Activated CD4-positive, alpha-beta T cell treated with anti-CD3 and anti-CD28 coated beads, Interleukin-2, amount 10 ng/mL, durations not matched to agents 7 days and 5 days (primary cell): ENCODE results near the gene WDFY4. TPM values are rescaled to one million over a fixed set of nuclear protein-coding genes. Genes with fewer than 3 reads are reported as not detected.
"Not testable (repeated sequence)": the region's sequence is repeated elsewhere in the genome, so short reads cannot be mapped to it uniquely, and the experiment has no call there.

ENCODE experiments used
- CTCF ChIA-PET: fragments of 350-600 bp; sonication (Branson Sonifier 250); formaldehyde crosslinking; loops from one replicate; lab custom pipeline; 2021; ENCODE audit warnings: antibody characterized with exemption; lab: Charles Lee
- POLR2A ChIA-PET: fragments of 350-600 bp; sonication (Branson Sonifier 250); formaldehyde crosslinking; loops from one replicate; lab custom pipeline; 2021; ENCODE audit warnings: antibody characterized with exemption; lab: Charles Lee
- DNase-seq: peaks from one replicate; pipeline ENCODE4 v3.0.0-alpha.2; 2020
- H3K27ac Mint-ChIP-seq: one replicate; pipeline ENCODE4 v1.8.0; 2021; ENCODE audit warnings: mild to moderate bottlenecking, moderate library complexity, mixed read lengths
- H3K27me3 Mint-ChIP-seq: one replicate; pipeline ENCODE4 v1.8.0; 2021; ENCODE audit warnings: mixed read lengths
- H3K36me3 Mint-ChIP-seq: one replicate; pipeline ENCODE4 v1.8.0; 2021; ENCODE audit warnings: low read depth, mixed read lengths
- H3K4me1 Mint-ChIP-seq: one replicate; pipeline ENCODE4 v1.8.0; 2021; ENCODE audit warnings: mixed read lengths
- H3K4me3 Mint-ChIP-seq: one replicate; pipeline ENCODE4 v1.8.0; 2021; ENCODE audit warnings: mild to moderate bottlenecking, moderate library complexity, mixed read lengths
- H3K9me3 Mint-ChIP-seq: one replicate; pipeline ENCODE4 v1.8.0; 2021; ENCODE audit warnings: mixed read lengths
- total RNA-seq, 2 experiments: library from RNA; stranded (reverse); gene quantifications; one replicate each; pipeline ENCODE4 v1.2.3, GENCODE V29; 2021

The WDFY4 gene
- total RNA-seq: under 1 TPM; 0.37 to 0.40 TPM

DNA sequence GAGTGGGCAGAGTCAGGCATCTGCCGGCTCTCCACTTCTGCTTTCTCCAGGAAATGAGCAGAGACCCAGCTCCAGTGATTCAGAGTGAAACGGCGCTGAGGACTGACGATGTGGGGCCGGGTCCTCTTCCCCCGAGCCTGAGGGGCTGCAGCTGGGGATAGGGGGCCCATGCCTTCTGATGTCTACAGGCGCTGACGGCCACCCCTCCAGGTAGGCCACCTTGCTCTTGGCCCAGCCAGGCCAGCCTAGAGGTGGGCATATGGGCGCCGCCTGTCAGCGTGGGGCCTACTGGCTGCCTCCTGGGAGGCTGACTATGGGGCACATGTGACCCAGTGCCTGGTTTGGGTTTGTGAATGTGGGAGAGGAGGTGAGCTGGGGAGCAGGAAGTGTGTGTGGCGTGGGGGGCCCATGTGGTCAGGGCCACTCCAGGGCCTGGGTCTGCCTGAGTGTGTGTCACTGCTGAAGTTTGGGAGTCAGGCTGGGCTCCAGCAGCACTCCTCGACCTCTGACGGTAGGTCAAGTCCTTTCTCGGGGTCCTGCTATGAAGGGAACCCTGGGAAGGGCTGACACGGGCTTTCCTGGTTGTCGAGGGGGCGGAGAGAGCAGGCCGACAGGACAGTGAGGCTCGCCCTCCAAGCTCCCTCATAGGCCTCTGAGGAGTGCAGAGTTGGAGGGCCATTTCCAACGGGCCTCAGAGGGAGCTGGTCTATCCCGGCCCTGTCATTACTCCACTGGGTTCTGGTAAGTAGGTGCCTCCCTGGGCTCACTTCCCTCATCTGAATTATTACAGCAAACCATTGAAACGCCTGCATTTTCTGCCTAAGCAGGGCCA lies at the start of gene WDFY4:
Gene WDFY4, plus strand, starts transcription at position 82 of the 832 bp plus-strand sequence. CDS start 24,860 bp downstream, outside the sequence.
- ChIA-PET POLR2A (no interaction called here), CTCF (interaction anchor here (0.8 kb wide), 1 partner anchor 70 kb away, joined by 3 read pairs; no protein-coding TSS in a partner anchor)
- no peaks in the 10 kb centered on the region for H3K9me3 Mint-ChIP-seq
- H3K27me3 Mint-ChIP-seq: no peaks in the 10 kb centered on the region
- H3K4me3 Mint-ChIP-seq: no peak within 1 kb of the TSS
- no peak for DNase-seq
- H3K27ac Mint-ChIP-seq: peak within 1 kb of the TSS; percentile 48
- H3K4me1 Mint-ChIP-seq: no peaks in the 10 kb centered on the region
- H3K36me3 Mint-ChIP-seq: no peaks in the 10 kb centered on the region

DNA sequence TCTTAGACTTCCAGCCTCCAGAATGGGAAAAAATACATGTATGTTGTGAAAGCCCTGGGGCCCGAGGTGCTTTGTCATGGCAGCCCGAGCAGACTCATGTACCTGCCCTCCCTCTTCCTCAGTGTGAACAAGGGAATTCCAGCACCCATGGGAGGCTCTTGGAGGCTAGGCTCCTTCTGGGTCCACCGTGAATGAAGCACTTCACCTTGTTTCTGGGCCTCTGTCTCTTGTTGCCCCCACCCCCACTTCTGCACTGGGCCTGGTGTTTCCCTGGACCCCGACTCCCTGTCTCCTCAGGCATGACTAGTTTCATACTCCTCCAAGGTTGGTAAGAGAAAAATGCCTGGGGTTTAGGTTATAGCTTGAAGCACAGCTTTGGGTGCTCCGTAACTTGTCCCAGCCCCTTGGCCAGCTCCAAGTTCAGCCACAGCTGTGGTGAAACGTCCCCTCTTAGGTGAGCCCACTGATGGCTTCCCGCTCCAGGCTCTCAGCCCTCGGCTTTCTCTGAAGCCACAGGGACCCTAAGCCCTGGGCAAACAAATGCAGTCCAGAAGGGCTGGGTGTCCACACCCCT lies 49.6 kb upstream of the WDFY4 start:
- CTCF ChIA-PET: interaction anchor here (5.1 kb wide), 1 partner anchor 21 kb away, joined by 27 read pairs; no protein-coding TSS in a partner anchor
- Mint-ChIP-seq H3K4me3 (no peak overlapping the region), H3K4me1 (peaks cover 20% of the 10 kb centered on the region), H3K27ac (no peak overlapping the region), H3K36me3 (no peaks in the 10 kb centered on the region), H3K27me3 (peaks cover 35% of the 10 kb centered on the region), H3K9me3 (no peaks in the 10 kb centered on the region)
- no peak for DNase-seq
- POLR2A ChIA-PET: no interaction called here

GRCh38 chr10:48636231-48636630 lies 48.4 kb upstream of the WDFY4 start:
- H3K4me1 Mint-ChIP-seq: peaks cover 20% of the 10 kb centered on the region
- peaks cover 2% of the 10 kb centered on the region for H3K9me3 Mint-ChIP-seq
- H3K36me3 Mint-ChIP-seq: no peaks in the 10 kb centered on the region
- POLR2A ChIA-PET: no interaction called here
- CTCF ChIA-PET: interaction anchor here (1.3 to 5.1 kb wide), 2 partner anchors 13 to 20 kb away, joined by 3 to 27 read pairs; no protein-coding TSS in a partner anchor
- no peak overlapping the region for H3K27ac Mint-ChIP-seq
- no peak overlapping the region for H3K4me3 Mint-ChIP-seq
- no peak for DNase-seq
- peaks cover 37% of the 10 kb centered on the region for H3K27me3 Mint-ChIP-seq

DNA sequence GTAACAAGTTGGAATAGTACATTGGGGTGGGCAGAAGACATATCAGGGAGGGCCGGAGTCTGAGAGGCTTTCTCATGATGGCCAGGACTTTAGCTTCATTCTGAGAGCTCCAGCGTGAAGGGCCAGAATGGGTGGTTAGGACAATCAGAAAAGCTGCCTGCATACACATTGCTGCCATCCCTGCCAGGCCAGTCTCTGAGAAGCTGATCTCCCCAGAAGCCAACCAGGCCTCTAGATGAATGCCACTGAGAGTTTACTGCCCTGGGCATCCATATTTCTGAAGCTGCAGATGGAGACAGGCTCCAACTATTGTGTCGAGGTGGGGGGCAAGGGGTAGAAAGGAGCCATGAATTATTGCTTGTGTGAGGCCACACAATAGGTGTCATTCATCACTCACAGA lies 47.8 kb upstream of the WDFY4 start:
- CTCF ChIA-PET: interaction anchor here (1.3 to 5.1 kb wide), 2 partner anchors 14 to 19 kb away, joined by 3 to 27 read pairs; no protein-coding TSS in a partner anchor

DNA sequence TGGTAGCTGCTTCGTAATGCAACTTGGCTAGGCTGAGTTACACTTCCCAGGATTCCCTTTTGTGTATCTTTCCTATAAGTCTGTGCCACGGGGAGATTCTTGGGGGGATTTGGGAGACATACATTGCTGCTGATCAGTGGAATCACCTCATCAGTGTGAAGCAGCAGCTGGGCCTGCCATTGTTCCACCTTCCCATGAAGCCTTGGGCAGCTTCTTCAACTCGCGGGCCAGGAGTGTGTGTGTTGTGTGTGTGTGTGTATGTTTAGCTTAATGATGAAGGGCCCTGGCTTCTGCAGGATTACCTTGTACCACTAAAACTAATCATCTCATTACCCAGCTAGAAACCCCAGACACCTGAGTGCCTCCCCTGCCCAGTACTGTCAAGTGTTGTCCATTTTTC lies 46.5 kb upstream of the WDFY4 start:
- Mint-ChIP-seq H3K27ac (no peak overlapping the region), H3K4me3 (no peak overlapping the region), H3K27me3 (peaks cover 28% of the 10 kb centered on the region), H3K36me3 (no peaks in the 10 kb centered on the region), H3K4me1 (peaks cover 20% of the 10 kb centered on the region), H3K9me3 (peaks cover 2% of the 10 kb centered on the region)
- ChIA-PET CTCF (interaction anchor here (1.0 to 5.1 kb wide), 3 partner anchors 9 to 18 kb away, joined by 3 to 27 read pairs (median 6); no protein-coding TSS in a partner anchor), POLR2A (no interaction called here)
- DNase-seq: no peak

More for the DNA sequence above, 47.8 kb upstream of the WDFY4 start:
- DNase-seq: no peak
- H3K9me3 Mint-ChIP-seq: peaks cover 2% of the 10 kb centered on the region
- H3K27ac Mint-ChIP-seq: no peak overlapping the region
- no peak overlapping the region for H3K4me3 Mint-ChIP-seq
- H3K36me3 Mint-ChIP-seq: no peaks in the 10 kb centered on the region
- H3K4me1 Mint-ChIP-seq: peaks cover 20% of the 10 kb centered on the region
- H3K27me3 Mint-ChIP-seq: peaks cover 38% of the 10 kb centered on the region
- POLR2A ChIA-PET: no interaction called here

GRCh38 chr10:48638739-48639527 lies 45.7 kb upstream of the WDFY4 start:
- Mint-ChIP-seq H3K27me3 (peaks cover 28% of the 10 kb centered on the region), H3K27ac (no peak overlapping the region), H3K9me3 (peaks cover 2% of the 10 kb centered on the region), H3K4me3 (no peak overlapping the region), H3K4me1 (peaks cover 12% of the 10 kb centered on the region), H3K36me3 (no peaks in the 10 kb centered on the region)
- POLR2A ChIA-PET: no interaction called here
- DNase-seq: no peak
- CTCF ChIA-PET: interaction anchor here (1.0 to 1.6 kb wide), 2 partner anchors 10 to 17 kb away, joined by 3 to 6 read pairs; no protein-coding TSS in a partner anchor

DNA sequence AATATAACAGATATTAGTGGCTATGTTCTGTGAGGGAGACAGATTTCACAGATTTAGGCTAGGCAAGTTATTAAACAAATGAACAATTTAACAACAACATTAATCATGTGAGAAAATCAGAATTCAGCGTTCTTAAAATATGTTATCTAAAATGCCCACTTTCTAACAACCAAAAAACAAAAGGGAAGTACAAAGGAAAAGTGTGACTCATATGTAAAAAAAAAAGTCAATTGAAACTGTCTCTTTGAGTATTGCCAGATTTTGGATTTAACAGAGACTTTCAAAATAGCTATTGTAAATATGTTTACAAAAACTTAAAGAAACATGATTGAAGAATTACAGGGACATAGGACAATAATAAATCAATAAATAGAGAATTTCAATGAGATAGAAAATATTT lies 45.0 kb upstream of the WDFY4 start:
- Mint-ChIP-seq H3K27ac (no peak overlapping the region), H3K4me1 (peaks cover 5% of the 10 kb centered on the region), H3K4me3 (no peak overlapping the region), H3K36me3 (no peaks in the 10 kb centered on the region), H3K27me3 (peaks cover 30% of the 10 kb centered on the region), H3K9me3 (peaks cover 2% of the 10 kb centered on the region)
- ChIA-PET POLR2A (no interaction called here), CTCF (interaction anchor here (1.5 to 1.6 kb wide), 2 partner anchors 17 kb away, joined by 6 read pairs; no protein-coding TSS in a partner anchor)
- no peak for DNase-seq

DNA sequence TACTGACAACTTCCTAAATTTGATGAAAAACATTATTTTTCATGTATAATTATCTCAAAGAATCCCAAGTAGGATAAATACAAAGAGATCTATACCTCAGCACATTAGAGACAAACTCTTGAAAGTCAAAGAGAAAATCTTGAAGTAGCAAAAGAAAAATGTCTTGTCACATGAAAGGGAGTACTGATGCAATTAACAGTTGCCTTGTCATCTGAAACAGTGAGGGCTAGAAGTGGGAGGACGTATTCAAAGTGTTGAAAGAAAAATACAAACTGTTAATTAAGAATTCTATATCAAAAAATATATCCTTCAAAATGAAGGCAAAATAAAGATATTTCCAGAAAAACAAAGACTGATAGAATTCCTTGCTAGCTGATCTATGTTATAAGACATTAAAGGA lies 44.3 kb upstream of the WDFY4 start:
- Mint-ChIP-seq H3K4me1 (peaks cover 2% of the 10 kb centered on the region), H3K9me3 (peaks cover 2% of the 10 kb centered on the region), H3K27ac (no peak overlapping the region), H3K27me3 (peaks cover 34% of the 10 kb centered on the region), H3K36me3 (no peaks in the 10 kb centered on the region), H3K4me3 (no peak overlapping the region)
- CTCF ChIA-PET: interaction anchor here (0.9 to 1.5 kb wide), 2 partner anchors 16 to 751 kb away, joined by 3 to 6 read pairs; no protein-coding TSS in a partner anchor
- POLR2A ChIA-PET: no interaction called here
- no peak for DNase-seq

- H3K9me3 Mint-ChIP-seq, H3K27ac Mint-ChIP-seq, H3K36me3 Mint-ChIP-seq, POLR2A ChIA-PET, DNase-seq, H3K4me3 Mint-ChIP-seq, H3K4me1 Mint-ChIP-seq: not testable (repeated sequence)
- H3K27me3 Mint-ChIP-seq: peaks cover 38% of the 10 kb centered on the region
- CTCF ChIA-PET: interaction anchor here (0.9 to 1.5 kb wide), 2 partner anchors 15 to 750 kb away, joined by 3 to 6 read pairs; no protein-coding TSS in a partner anchor
Measured at GRCh38 chr10:48641099-48641690, 43.5 kb upstream of the WDFY4 start.

- POLR2A ChIA-PET: no interaction called here
- H3K4me3 Mint-ChIP-seq: no peak overlapping the region
- H3K27ac Mint-ChIP-seq: no peak overlapping the region
- no peaks in the 10 kb centered on the region for H3K4me1 Mint-ChIP-seq
- no peaks in the 10 kb centered on the region for H3K36me3 Mint-ChIP-seq
- CTCF ChIA-PET: no interaction called here
- DNase-seq: no peak
- H3K27me3 Mint-ChIP-seq: peaks cover 20% of the 10 kb centered on the region
- H3K9me3 Mint-ChIP-seq: no peaks in the 10 kb centered on the region
Measured at GRCh38 chr10:48645600-48645999, 39.1 kb upstream of the WDFY4 start.

- H3K27me3 Mint-ChIP-seq: peaks cover 24% of the 10 kb centered on the region
- CTCF ChIA-PET: interaction anchor here (1.0 to 1.1 kb wide), 2 partner anchors 9 to 11 kb away, joined by 3 read pairs; no protein-coding TSS in a partner anchor
Measured at GRCh38 chr10:48647073-48647472, 37.6 kb upstream of the WDFY4 start.

More at GRCh38 chr10:48647073-48647472, 37.6 kb upstream of the WDFY4 start:
- H3K4me3 Mint-ChIP-seq, H3K9me3 Mint-ChIP-seq, H3K4me1 Mint-ChIP-seq, H3K27ac Mint-ChIP-seq, DNase-seq, H3K36me3 Mint-ChIP-seq, POLR2A ChIA-PET: not testable (repeated sequence)
